Spleen (tissue), 7 donors: ENCODE measurements around the gene STX18.

Experiments
- CTCF ChIP-seq, 11 experiments: fragments of 200-600 bp in 7 of 11; fragments of 450-650 bp in 4 of 11; sonication (generic) in 4 of 11; IDR thresholded peaks in 8 of 11; conservative IDR thresholded peaks in 3 of 11; 1 replicate in 7 of 11; 2 replicates in 4 of 11; pipeline versions ENCODE4 v1.4.0 to v1.8.0; 2016 to 2021; ENCODE audit warnings: antibody characterized with exemption in 11 of 11, inconsistent platforms in 4 of 11, mild to moderate bottlenecking in 1 of 11
- POLR2A ChIP-seq, 3 donors: fragments of 450-650 bp; IDR thresholded peaks; one replicate each; pipeline ENCODE4 v1.5.1; 2017; ENCODE audit warnings: antibody characterized with exemption in 3 of 3, mild to moderate bottlenecking in 1 of 3
- POLR2AphosphoS5 ChIP-seq, 3 donors: sonication (generic); formaldehyde crosslinking; IDR thresholded peaks; one replicate each; pipeline ENCODE4 v1.5.1; 2017; ENCODE audit warnings: antibody characterized with exemption in 3 of 3
- donor health status: DM: no; HTN: no; CAD: no; lungs with moderate emphysema.
- donor health status: DM: no; HTN: no; CAD: no.
- donor health status: DM: no; HTN: no; CAD: no.

DNA sequence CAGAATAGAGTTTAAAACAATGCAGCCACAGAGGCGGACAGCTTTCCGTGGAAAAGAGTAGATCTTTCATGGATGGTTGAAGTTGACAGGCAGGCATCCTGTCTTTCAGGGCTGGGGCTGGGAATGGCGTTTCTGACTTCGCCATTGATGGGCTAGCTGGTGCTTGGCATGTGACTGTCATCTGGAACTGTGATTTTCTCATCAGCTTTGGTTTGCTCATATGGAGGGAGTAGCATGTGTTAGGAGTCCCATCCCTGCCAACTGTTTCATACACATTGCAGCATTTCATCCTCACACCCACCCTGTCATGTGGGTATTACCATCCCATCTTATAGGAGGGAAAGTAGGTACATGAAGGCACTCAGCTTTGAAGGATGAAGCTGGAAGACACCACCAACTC is 49.2 kb upstream of the STX18 start:
- TF ChIP-seq POLR2A (IDR thresholded peaks at IDR 0.05) (no peak), CTCF (IDR thresholded peaks at IDR 0.05 in 8 of 11, conservative IDR thresholded peaks at IDR 0.05 in 3 of 11) (no peak), POLR2AphosphoS5 (IDR thresholded peaks at IDR 0.05) (no peak)
